Progenitor cell of endocrine pancreas (in vitro differentiated cells): ENCODE data around the gene MAST4. TPM values are rescaled to one million over a fixed set of nuclear protein-coding genes. Genes with fewer than 3 reads are reported as not detected.

Source experiments
- DNase-seq: peaks from one replicate; pipeline ENCODE4 v3.0.0; 2021; ENCODE audit warnings: low spot score; ENCODE audit not compliant: unreplicated experiment
- H3K27ac Mint-ChIP-seq: 2 replicates; pipeline ENCODE4 v1.8.0; 2021; ENCODE audit warnings: mild to moderate bottlenecking, moderate library complexity, mixed read lengths
- H3K27me3 Mint-ChIP-seq: 2 replicates; pipeline ENCODE4 v1.8.0; 2021; ENCODE audit warnings: mixed read lengths
- H3K36me3 Mint-ChIP-seq: 2 replicates; pipeline ENCODE4 v1.8.0; 2022; ENCODE audit warnings: mixed read lengths; ENCODE audit not compliant: insufficient read depth
- H3K4me1 Mint-ChIP-seq: 2 replicates; pipeline ENCODE4 v1.8.0; 2021; ENCODE audit warnings: low read depth, mixed read lengths
- H3K4me3 Mint-ChIP-seq: 2 replicates; pipeline ENCODE4 v1.8.0; 2021; ENCODE audit warnings: low read depth, mild to moderate bottlenecking, moderate library complexity, mixed read lengths
- H3K9me3 Mint-ChIP-seq: 2 replicates; pipeline ENCODE4 v1.8.0; 2021; ENCODE audit warnings: low read depth, mixed read lengths
- CTCF ChIP-seq: fragments of 200-600 bp; sonication (generic); IDR thresholded peaks from one replicate; pipeline ENCODE4 v1.5.0; 2021; ENCODE audit warnings: antibody characterized with exemption, mild to moderate bottlenecking; ENCODE audit not compliant: unreplicated experiment
- total RNA-seq: library from RNA; stranded (reverse); gene quantifications from 2 replicates; pipeline ENCODE4 v1.2.1, GENCODE V29; 2021

MAST4 gene
- total RNA-seq, 1 donor from 2014 or later: 45.3 TPM

DNA sequence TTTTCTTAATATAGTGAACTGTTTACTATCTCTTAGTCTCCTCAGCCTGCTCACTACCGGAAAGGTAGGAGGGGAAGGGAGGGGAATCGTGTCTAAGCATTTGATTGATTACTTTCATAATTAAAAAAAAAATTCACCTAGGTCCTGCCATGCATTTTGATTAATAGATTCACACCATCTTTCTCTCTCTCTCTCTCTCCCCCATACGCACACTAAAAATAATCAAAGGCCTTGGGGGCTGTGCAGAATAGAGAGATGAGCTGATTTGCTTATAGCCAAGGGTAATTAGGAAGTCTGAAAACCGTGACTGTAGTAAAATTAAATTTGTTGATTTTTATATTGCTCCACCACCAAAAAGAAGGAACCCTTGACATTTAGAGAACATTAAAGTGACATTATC lies 550.8 kb downstream of the MAST4 start:
- no peak overlapping the region for H3K4me3 Mint-ChIP-seq
- peaks cover 42% of the 10 kb centered on the region for H3K36me3 Mint-ChIP-seq
- peaks cover 20% of the 10 kb centered on the region for H3K4me1 Mint-ChIP-seq
- no peaks in the 10 kb centered on the region for H3K9me3 Mint-ChIP-seq
- H3K27me3 Mint-ChIP-seq: no peaks in the 10 kb centered on the region
- no peak overlapping the region for H3K27ac Mint-ChIP-seq
- no peak for TF ChIP-seq CTCF
- no peak for DNase-seq

- Mint-ChIP-seq H3K4me1 (peaks cover 17% of the 10 kb centered on the region), H3K27me3 (no peaks in the 10 kb centered on the region), H3K4me3 (no peak overlapping the region), H3K36me3 (peaks cover 37% of the 10 kb centered on the region), H3K9me3 (no peaks in the 10 kb centered on the region), H3K27ac (no peak overlapping the region)
- no peak for TF ChIP-seq CTCF
- DNase-seq: no peak
Observed at GRCh38 chr5:67147760-67148159, 551.6 kb downstream of the MAST4 start.

DNA sequence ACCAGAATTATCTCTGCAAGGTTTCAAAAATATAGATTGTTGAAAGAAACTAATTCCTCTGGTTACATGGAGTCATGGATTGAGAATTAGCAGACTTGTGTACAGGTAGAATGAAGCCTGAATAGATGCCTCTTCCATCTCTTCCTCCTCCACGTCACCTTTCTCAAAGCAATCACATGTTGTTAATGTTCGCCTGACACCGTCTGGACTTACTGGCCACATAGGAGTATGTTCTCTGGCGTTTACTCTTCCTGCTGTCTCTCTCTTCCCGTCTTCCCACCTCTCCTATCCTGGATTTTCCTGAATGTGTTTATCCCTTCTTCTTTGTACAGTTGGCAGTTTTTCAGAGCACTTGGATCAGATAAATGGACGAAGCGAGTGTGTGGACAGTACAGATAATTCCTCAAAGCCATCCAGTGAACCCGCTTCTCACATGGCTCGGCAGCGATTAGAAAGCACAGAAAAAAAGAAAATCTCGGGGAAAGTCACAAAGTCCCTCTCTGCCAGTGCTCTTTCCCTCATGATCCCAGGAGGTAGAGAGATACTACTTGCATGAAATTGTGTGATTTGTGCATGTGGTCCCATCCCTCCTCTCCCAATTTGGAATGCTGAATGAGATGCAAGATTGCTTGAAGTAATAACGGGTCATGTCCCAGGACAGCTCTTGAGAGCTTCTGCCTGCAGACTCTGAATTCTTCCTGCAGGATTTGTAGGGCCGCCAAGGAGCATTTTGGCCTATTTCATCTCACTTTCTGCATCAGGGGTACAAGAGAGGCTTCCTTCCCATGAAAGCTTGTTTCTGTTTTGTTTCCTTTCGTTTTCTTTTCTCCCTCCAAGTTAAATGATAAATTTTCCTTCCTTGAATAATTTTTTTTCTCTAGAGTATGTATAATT lies 553.1 kb downstream of the MAST4 start:
- no peak for DNase-seq
- Mint-ChIP-seq H3K27me3 (no peaks in the 10 kb centered on the region), H3K27ac (no peak overlapping the region), H3K36me3 (peaks cover 32% of the 10 kb centered on the region), H3K4me1 (peaks cover 7% of the 10 kb centered on the region), H3K9me3 (no peaks in the 10 kb centered on the region), H3K4me3 (no peak overlapping the region)
- no peak for TF ChIP-seq CTCF

DNA sequence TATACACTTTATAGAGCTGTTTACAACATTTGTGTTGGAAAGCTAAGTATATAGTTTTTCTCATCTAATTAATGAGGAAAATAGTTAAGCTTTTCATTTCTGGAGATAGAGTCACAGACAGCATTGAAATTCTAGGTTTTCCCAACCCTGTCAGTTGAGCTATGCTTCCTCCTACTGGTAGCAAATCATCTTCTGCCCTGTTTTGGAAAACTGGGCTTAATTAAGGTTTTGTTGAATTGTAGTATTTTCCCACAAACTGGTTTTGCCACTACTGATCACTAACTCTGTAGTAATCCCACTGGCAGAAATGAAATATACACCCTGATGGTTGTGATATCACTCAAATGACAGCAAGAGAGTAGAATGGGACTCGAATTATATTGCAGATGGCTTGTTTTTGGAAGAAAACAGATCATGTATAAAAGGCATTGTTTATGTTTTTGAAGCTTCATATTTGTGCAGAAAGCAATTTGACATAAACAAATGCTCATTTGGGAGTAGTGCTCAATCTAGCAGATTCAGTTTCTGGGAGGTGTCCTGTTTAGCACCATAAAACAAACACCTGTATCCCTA lies 553.8 kb downstream of the MAST4 start:
- H3K27me3 Mint-ChIP-seq: no peaks in the 10 kb centered on the region
- H3K4me1 Mint-ChIP-seq: peaks cover 2% of the 10 kb centered on the region
- H3K36me3 Mint-ChIP-seq: peaks cover 33% of the 10 kb centered on the region
- H3K27ac Mint-ChIP-seq: no peak overlapping the region
- no peak for DNase-seq
- peak; percentile 36 for TF ChIP-seq CTCF
- H3K4me3 Mint-ChIP-seq: no peak overlapping the region
- H3K9me3 Mint-ChIP-seq: no peaks in the 10 kb centered on the region

GRCh38 chr5:67152400-67152799 lies 556.2 kb downstream of the MAST4 start:
- Mint-ChIP-seq H3K27ac (no peak overlapping the region), H3K9me3 (no peaks in the 10 kb centered on the region), H3K27me3 (no peaks in the 10 kb centered on the region), H3K4me1 (no peaks in the 10 kb centered on the region), H3K4me3 (no peak overlapping the region), H3K36me3 (peaks cover 30% of the 10 kb centered on the region)
- TF ChIP-seq CTCF: no peak
- DNase-seq: no peak
